Liver (tissue), 9 donors: ENCODE results near the gene RFT1. TPM values are rescaled to one million over a fixed set of nuclear protein-coding genes. Genes with fewer than 3 reads are reported as not detected.

ENCODE experiments used
- DNase-seq: peaks from one replicate; pipeline ENCODE4 v3.0.0-alpha.2; 2017; ENCODE audit warnings: low spot score
- H3K27ac ChIP-seq, 2 donors: one replicate each; pipeline ENCODE4 v1.7.0; 2013; ENCODE audit warnings: inconsistent platforms in 2 of 2, low read length in 2 of 2, control low read depth in 1 of 2, low read depth in 1 of 2, mild to moderate bottlenecking in 1 of 2
- H3K27me3 ChIP-seq, 4 donors: one replicate each; pipeline versions ENCODE4 v1.6.1 to v1.7.0; 2013; ENCODE audit warnings: low read length in 3 of 4, inconsistent platforms in 1 of 4, mild to moderate bottlenecking in 1 of 4, moderate library complexity in 1 of 4; ENCODE audit not compliant: control insufficient read depth in 4 of 4, insufficient read depth in 4 of 4
- H3K36me3 ChIP-seq, 4 donors: one replicate each; pipeline versions ENCODE4 v1.6.1 to v1.7.0; 2013; ENCODE audit warnings: low read length in 3 of 4, mild to moderate bottlenecking in 3 of 4, low read depth in 1 of 4, moderate library complexity in 1 of 4; ENCODE audit not compliant: control insufficient read depth in 4 of 4, insufficient read depth in 3 of 4
- H3K4me1 ChIP-seq, 4 donors: one replicate each; pipeline versions ENCODE4 v1.6.1 to v1.7.0; 2013; ENCODE audit warnings: low read length in 3 of 4, mild to moderate bottlenecking in 3 of 4, moderate library complexity in 1 of 4; ENCODE audit not compliant: control insufficient read depth in 4 of 4, insufficient read depth in 4 of 4
- H3K4me3 ChIP-seq, 3 donors: one replicate each; pipeline versions ENCODE4 v1.6.1 to v1.7.0; 2013; ENCODE audit warnings: low read length in 3 of 3, control low read depth in 1 of 3, low read depth in 1 of 3, mild to moderate bottlenecking in 1 of 3
- H3K9ac ChIP-seq, 2 donors: one replicate each; pipeline ENCODE4 v1.7.0; 2013; ENCODE audit warnings: low read length in 2 of 2, mild to moderate bottlenecking in 2 of 2, moderate library complexity in 2 of 2, control low read depth in 1 of 2, low read depth in 1 of 2
- H3K9me3 ChIP-seq, 4 donors: one replicate each; pipeline versions ENCODE4 v1.6.1 to v1.7.0; 2013; ENCODE audit warnings: low read length in 3 of 4; ENCODE audit not compliant: control insufficient read depth in 4 of 4
- FOXA1 ChIP-seq: IDR thresholded peaks from 2 replicates; pipeline ENCODE4 v1.6.1; 2016; ENCODE audit warnings: antibody characterized with exemption
- FOXA2 ChIP-seq: IDR thresholded peaks from 2 replicates; pipeline ENCODE4 v1.6.1; 2016; ENCODE audit warnings: antibody characterized with exemption
- GABPA ChIP-seq, 2 donors: IDR thresholded peaks in 1 of 2; conservative IDR thresholded peaks in 1 of 2; 2 replicates each; pipeline ENCODE4 v1.6.1; 2016; ENCODE audit warnings: antibody characterized with exemption in 2 of 2, mild to moderate bottlenecking in 1 of 2, moderate library complexity in 1 of 2
- HNF4G ChIP-seq: IDR thresholded peaks from 2 replicates; pipeline ENCODE4 v1.6.1; 2016; ENCODE audit warnings: antibody characterized with exemption
- NR2F2 ChIP-seq: IDR thresholded peaks from 2 replicates; pipeline ENCODE4 v1.6.1; 2016; ENCODE audit warnings: antibody characterized with exemption
- RAD21 ChIP-seq, 2 donors: IDR thresholded peaks; 2 replicates each; pipeline ENCODE4 v1.6.1; 2016; ENCODE audit warnings: antibody characterized with exemption in 2 of 2, mild to moderate bottlenecking in 2 of 2
- RXRA ChIP-seq, 2 donors: IDR thresholded peaks; 2 replicates each; pipeline ENCODE4 v1.6.1; 2017 to 2018; ENCODE audit warnings: antibody characterized with exemption in 2 of 2, mild to moderate bottlenecking in 1 of 2
- WGBS: extraction: QIAGEN DNeasy Blood & Tissue Kit; methylation state at CpG from one replicate; pipeline ENCODE4 v1.1.7; 2013; 5-methylcytosine and 5-hydroxymethylcytosine counted together
- polyA plus RNA-seq, 2 donors: library from polyadenylated mRNA; stranded (reverse) in 1 of 2; unstranded in 1 of 2; fragments of 200-250 nt in 1 of 2; fragments of >200 nt in 1 of 2; fragmentation: Nextera tagmentation in 1 of 2; extraction: Ambion mirVana in 1 of 2; gene quantifications; one replicate each; pipeline versions ENCODE4 v1.2.1 to v1.2.3, GENCODE V29; 2013 to 2015
- total RNA-seq, 2 donors: library from RNA; depleted of rRNA; stranded (reverse); fragments of >200 nt; gene quantifications; one replicate each; pipeline ENCODE4 v1.2.3, GENCODE V29; 2014
- TF ChIP-seq, protein P1 (sequence below): fragments of 150-350 bp; IDR thresholded peaks from 2 replicates; pipeline ENCODE4 v1.5.1; 2017; ENCODE audit warnings: improper control_type of control experiment, low read depth, low read length; ENCODE audit not compliant: missing input control
- TF ChIP-seq, protein P2 (sequence below): IDR thresholded peaks from 2 replicates; pipeline ENCODE4 v1.6.1; 2016; ENCODE audit warnings: antibody characterized with exemption
- TF ChIP-seq, protein P3 (sequence below): IDR thresholded peaks from 2 replicates; pipeline ENCODE4 v1.6.1; 2016; ENCODE audit warnings: antibody characterized with exemption
- TF ChIP-seq, protein P4 (sequence below): IDR thresholded peaks from 2 replicates; pipeline ENCODE4 v1.6.1; 2016; ENCODE audit warnings: antibody characterized with exemption, mild to moderate bottlenecking
- donor health status: healthy.
- donor health status: healthy.
- donor health status: healthy.
- donor health status: healthy.
- donor health status: healthy.

RFT1 gene
- total and polyA plus RNA-seq, 4 donors: 8.0 to 12.6 (median 11.8) TPM

DNA sequence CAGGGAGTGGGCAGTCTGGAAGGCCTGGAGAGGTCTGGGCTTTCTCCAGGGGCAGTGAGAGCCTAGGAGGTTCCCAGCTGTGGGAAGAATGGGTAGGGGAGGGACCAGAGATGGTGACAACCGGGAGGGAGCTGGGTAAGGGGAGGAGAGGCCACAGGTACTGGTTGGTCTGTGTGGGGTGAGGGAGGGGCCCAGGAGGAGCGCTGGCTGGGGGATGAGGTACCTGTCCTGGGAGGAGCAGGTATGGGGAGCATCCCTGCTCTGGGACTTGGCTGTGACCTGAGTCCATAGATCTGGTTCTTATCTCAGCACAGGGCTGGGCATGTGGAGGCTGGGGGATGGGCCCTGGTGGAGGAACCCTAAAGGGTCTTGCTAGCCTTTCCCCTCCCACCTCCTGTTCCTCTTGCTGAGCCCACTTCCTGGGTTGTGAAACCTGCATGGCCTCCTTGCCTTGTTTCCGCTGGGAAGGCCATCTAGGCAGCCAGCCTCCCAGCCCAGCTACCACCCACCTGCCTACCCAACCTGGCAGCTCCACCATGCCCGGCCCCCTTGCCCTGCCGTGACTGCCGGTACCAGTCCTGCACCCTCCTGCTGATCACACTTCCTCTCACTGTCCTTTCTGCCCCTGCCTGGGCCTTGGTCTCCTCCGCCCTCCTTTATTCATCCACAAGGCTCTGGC, 41.7 kb upstream of the RFT1 start:
- Histone ChIP-seq H3K27ac (no peak overlapping the region), H3K36me3 (peaks cover 0 to 2% (median 0%) of the 10 kb centered on the region in 4 donors), H3K9me3 (no peaks in the 10 kb centered on the region), H3K4me3 (no peak overlapping the region), H3K27me3 (no peaks in the 10 kb centered on the region), H3K4me1 (peaks cover 0 to 18% (median 1%) of the 10 kb centered on the region in 4 donors), H3K9ac (no peak overlapping the region)
- TF ChIP-seq HNF4G: no peak
- TF ChIP-seq, protein P1, sequence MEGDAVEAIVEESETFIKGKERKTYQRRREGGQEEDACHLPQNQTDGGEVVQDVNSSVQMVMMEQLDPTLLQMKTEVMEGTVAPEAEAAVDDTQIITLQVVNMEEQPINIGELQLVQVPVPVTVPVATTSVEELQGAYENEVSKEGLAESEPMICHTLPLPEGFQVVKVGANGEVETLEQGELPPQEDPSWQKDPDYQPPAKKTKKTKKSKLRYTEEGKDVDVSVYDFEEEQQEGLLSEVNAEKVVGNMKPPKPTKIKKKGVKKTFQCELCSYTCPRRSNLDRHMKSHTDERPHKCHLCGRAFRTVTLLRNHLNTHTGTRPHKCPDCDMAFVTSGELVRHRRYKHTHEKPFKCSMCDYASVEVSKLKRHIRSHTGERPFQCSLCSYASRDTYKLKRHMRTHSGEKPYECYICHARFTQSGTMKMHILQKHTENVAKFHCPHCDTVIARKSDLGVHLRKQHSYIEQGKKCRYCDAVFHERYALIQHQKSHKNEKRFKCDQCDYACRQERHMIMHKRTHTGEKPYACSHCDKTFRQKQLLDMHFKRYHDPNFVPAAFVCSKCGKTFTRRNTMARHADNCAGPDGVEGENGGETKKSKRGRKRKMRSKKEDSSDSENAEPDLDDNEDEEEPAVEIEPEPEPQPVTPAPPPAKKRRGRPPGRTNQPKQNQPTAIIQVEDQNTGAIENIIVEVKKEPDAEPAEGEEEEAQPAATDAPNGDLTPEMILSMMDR: no peak
- no peak for DNase-seq
- 86% methylated on average over 7 of the region's 7 CpGs for WGBS

DNA sequence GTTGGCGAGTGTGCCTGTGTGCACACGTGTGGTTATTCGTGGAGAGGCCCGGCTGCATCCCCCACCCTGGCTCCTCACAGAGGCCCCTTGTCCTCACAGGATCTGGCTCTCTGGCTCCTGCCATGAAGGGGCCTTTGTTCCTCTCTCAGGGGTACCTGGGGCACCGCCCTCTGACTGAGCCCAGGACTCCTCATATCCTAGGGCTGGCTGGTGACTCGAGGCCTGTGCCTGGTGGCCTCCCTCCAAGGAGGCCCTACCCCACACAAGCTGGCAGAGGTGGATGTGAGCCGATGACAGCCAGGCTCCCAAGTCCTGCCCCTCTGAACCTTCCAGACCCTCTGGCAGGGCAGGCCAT, 40.8 kb upstream of the RFT1 start:
- Histone ChIP-seq H3K9me3 (no peaks in the 10 kb centered on the region), H3K4me3 (no peak overlapping the region), H3K36me3 (peaks cover 0 to 2% (median 0%) of the 10 kb centered on the region in 4 donors), H3K27me3 (no peaks in the 10 kb centered on the region), H3K27ac (no peak overlapping the region), H3K9ac (no peak overlapping the region), H3K4me1 (peaks cover 0 to 22% (median 4%) of the 10 kb centered on the region in 4 donors)
- no peak for TF ChIP-seq FOXA1
- TF ChIP-seq, protein P2, sequence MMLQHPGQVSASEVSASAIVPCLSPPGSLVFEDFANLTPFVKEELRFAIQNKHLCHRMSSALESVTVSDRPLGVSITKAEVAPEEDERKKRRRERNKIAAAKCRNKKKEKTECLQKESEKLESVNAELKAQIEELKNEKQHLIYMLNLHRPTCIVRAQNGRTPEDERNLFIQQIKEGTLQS: no peak
- TF ChIP-seq, protein P1: no peak
- no peak for TF ChIP-seq RAD21 (IDR thresholded peaks at IDR 0.05)
- TF ChIP-seq RXRA (IDR thresholded peaks at IDR 0.05): no peak
- TF ChIP-seq GABPA (IDR thresholded peaks at IDR 0.05 in 1 of 2, conservative IDR thresholded peaks at IDR 0.05 in 1 of 2): no peak
- TF ChIP-seq NR2F2: no peak
- TF ChIP-seq, protein P3, sequence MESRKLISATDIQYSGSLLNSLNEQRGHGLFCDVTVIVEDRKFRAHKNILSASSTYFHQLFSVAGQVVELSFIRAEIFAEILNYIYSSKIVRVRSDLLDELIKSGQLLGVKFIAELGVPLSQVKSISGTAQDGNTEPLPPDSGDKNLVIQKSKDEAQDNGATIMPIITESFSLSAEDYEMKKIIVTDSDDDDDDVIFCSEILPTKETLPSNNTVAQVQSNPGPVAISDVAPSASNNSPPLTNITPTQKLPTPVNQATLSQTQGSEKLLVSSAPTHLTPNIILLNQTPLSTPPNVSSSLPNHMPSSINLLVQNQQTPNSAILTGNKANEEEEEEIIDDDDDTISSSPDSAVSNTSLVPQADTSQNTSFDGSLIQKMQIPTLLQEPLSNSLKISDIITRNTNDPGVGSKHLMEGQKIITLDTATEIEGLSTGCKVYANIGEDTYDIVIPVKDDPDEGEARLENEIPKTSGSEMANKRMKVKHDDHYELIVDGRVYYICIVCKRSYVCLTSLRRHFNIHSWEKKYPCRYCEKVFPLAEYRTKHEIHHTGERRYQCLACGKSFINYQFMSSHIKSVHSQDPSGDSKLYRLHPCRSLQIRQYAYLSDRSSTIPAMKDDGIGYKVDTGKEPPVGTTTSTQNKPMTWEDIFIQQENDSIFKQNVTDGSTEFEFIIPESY: no peak
- TF ChIP-seq FOXA2: no peak
- TF ChIP-seq, protein P4, sequence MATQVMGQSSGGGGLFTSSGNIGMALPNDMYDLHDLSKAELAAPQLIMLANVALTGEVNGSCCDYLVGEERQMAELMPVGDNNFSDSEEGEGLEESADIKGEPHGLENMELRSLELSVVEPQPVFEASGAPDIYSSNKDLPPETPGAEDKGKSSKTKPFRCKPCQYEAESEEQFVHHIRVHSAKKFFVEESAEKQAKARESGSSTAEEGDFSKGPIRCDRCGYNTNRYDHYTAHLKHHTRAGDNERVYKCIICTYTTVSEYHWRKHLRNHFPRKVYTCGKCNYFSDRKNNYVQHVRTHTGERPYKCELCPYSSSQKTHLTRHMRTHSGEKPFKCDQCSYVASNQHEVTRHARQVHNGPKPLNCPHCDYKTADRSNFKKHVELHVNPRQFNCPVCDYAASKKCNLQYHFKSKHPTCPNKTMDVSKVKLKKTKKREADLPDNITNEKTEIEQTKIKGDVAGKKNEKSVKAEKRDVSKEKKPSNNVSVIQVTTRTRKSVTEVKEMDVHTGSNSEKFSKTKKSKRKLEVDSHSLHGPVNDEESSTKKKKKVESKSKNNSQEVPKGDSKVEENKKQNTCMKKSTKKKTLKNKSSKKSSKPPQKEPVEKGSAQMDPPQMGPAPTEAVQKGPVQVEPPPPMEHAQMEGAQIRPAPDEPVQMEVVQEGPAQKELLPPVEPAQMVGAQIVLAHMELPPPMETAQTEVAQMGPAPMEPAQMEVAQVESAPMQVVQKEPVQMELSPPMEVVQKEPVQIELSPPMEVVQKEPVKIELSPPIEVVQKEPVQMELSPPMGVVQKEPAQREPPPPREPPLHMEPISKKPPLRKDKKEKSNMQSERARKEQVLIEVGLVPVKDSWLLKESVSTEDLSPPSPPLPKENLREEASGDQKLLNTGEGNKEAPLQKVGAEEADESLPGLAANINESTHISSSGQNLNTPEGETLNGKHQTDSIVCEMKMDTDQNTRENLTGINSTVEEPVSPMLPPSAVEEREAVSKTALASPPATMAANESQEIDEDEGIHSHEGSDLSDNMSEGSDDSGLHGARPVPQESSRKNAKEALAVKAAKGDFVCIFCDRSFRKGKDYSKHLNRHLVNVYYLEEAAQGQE: no peak
- DNase-seq: no peak
- WGBS: 86% methylated on average over 7 of the region's 7 CpGs
